Heart left ventricle (tissue), 16 donors: ENCODE data around the gene PDE9A. TPM values are rescaled to one million over a fixed set of nuclear protein-coding genes. Genes with fewer than 3 reads are reported as not detected.
A peak's percentile ranks its signal among the peaks of the same experiment; 100 is the strongest.

ENCODE experiments used
- ATAC-seq, 4 donors: fragments of 200-7000 bp; cut with Tn5 transposase; one replicate each; pipeline ENCODE4 v1.9.1; 2020 to 2022; ENCODE audit warnings: moderate library complexity in 4 of 4, mild to moderate bottlenecking in 3 of 4, moderate number of reproducible peaks in 1 of 4
- DNase-seq, 5 donors: peaks; one replicate each; pipeline ENCODE4 v3.0.0-alpha.2; 2020
- H3K27ac ChIP-seq, 12 donors: fragments of 200-600 bp; sonication (generic) in 4 of 12; one replicate each; pipeline versions ENCODE4 v1.5.0 to v1.8.0; 2016 to 2022; ENCODE audit warnings: mild to moderate bottlenecking in 2 of 12
- H3K27me3 ChIP-seq, 9 donors: fragments of 200-600 bp; sonication (generic) in 2 of 9; one replicate each; pipeline versions ENCODE4 v1.5.1 to v1.8.0; 2016 to 2022; ENCODE audit warnings: mild to moderate bottlenecking in 3 of 9
- H3K36me3 ChIP-seq, 9 donors: fragments of 200-600 bp; sonication (generic) in 2 of 9; one replicate each; pipeline versions ENCODE4 v1.5.0 to v1.8.0; 2018 to 2022; ENCODE audit warnings: mild to moderate bottlenecking in 2 of 9
- H3K4me1 ChIP-seq, 12 donors: fragments of 200-600 bp; sonication (generic) in 4 of 12; one replicate each; pipeline versions ENCODE4 v1.5.0 to v1.8.0; 2016 to 2022; ENCODE audit warnings: mild to moderate bottlenecking in 3 of 12
- H3K4me3 ChIP-seq, 12 donors: fragments of 200-600 bp; sonication (generic) in 4 of 12; one replicate each; pipeline versions ENCODE4 v1.5.0 to v1.8.0; 2017 to 2022; ENCODE audit warnings: mild to moderate bottlenecking in 9 of 12, moderate library complexity in 4 of 12
- H3K9me3 ChIP-seq, 12 donors: fragments of 200-600 bp; sonication (generic) in 4 of 12; one replicate each; pipeline versions ENCODE4 v1.5.0 to v1.8.0; 2016 to 2022; ENCODE audit warnings: mild to moderate bottlenecking in 1 of 12
- CTCF ChIP-seq, 12 donors: fragments of 200-600 bp; sonication (generic) in 4 of 12; IDR thresholded peaks; one replicate each; pipeline versions ENCODE4 v1.5.0 to v1.8.0; 2018 to 2022; ENCODE audit warnings: antibody characterized with exemption in 12 of 12, mild to moderate bottlenecking in 5 of 12
- POLR2A ChIP-seq, 2 donors: fragments of 450-650 bp; IDR thresholded peaks; one replicate each; pipeline ENCODE4 v1.6.1; 2017; ENCODE audit warnings: antibody characterized with exemption in 2 of 2, mild to moderate bottlenecking in 2 of 2, moderate library complexity in 2 of 2
- WGBS, 4 donors: extraction: QIAGEN DNeasy Blood & Tissue Kit in 2 of 4; methylation state at CpG; one replicate each; pipeline versions ENCODE4 v1.1.5 to v1.1.7; 2013 to 2018; 5-methylcytosine and 5-hydroxymethylcytosine counted together
- intact Hi-C, 10 donors: fragments of 100-400 bp; cut with DNase I; formaldehyde crosslinking; loops; one replicate each; pipeline versions ENCODE4 v1.11.1 to v1.14.2; 2022
- polyA plus RNA-seq, 2 donors: library from polyadenylated mRNA; stranded (reverse); fragments of 200-250 nt; gene quantifications; one replicate each; pipeline ENCODE4 v1.2.3, GENCODE V29; 2013
- total RNA-seq, 9 donors: library from RNA; depleted of rRNA in 2 of 9; stranded (reverse); fragments of >200 nt in 2 of 9; fragmentation: NEBNext Ultra II Directional in 3 of 9; extraction: Animal tissue kit (Norgen Biotek cat#: 25700) in 3 of 9; gene quantifications; one replicate each; pipeline versions ENCODE4 v1.1.0 to v1.2.4, GENCODE V29; 2016 to 2023
- donor health status: ischemic (EF 13 %, LVEDD 7.1; RV severe dilation, severe dysfunction).
- donor health status: healthy with polysubstance abuse.
- donor health status: DM: no; HTN: yes; CAD: no.
- donor health status: DM: no; HTN: no; CAD: no.
- donor health status: ischemic (EF 25% LVEDD 6.9; RV normal size, moderate dysfunction).
- donor health status: ischemic (EF 25% LVEDD 5.7; RV mildly dilated, moderate dysfunction).
- donor health status: healthy.
- donor health status: DM: yes; HTN: yes; CAD: no.
- donor health status: ischemic (EF 35%, LVEDD 5.7; RV mildly dilated, moderate dysfunction).
- donor health status: nonischemic (EF 11% LVEDD 7.7; RV severe dilation, severe dysfunction).
- donor health status: DM: yes; HTN: yes; CAD: no.
- donor health status: PGD.
- donor health status: ischemic (EF 29% LVEDD 5.4; RV normal size, mild dysfunction).
- donor health status: nonischemic (EF 23%, LVEDD 6.1; RV moderate dilation, normal function).

Gene PDE9A
- total and polyA plus RNA-seq, 11 donors, result 1.5 to 4.0 (median 3.1) TPM

- DNase-seq (peak; percentile 74 to 80 (median 79)), ATAC-seq (peak; percentile 86 to 96 (median 88))
- WGBS, 4 donors, result 29 to 36% (median 32%) methylated on average over 14 of the region's 14 CpGs
- H3K9me3 ChIP-seq, result no peaks in the 10 kb centered on the region
- peak overlapping the region in 9 of 12 donors; percentile 44 to 79 (median 60) for H3K27ac ChIP-seq
- H3K36me3 ChIP-seq, result no peaks in the 10 kb centered on the region
- H3K27me3 ChIP-seq, result no peaks in the 10 kb centered on the region
- intact Hi-C loops, result loop anchor here in 1 of 10 donors (10.0 kb wide), 1 partner anchor 70 kb away; no protein-coding TSS in a partner anchor
- peaks cover 0 to 34% (median 20%) of the 10 kb centered on the region in 12 donors for H3K4me1 ChIP-seq
- TF ChIP-seq CTCF (IDR thresholded peaks at IDR 0.05) (no peak), POLR2A (IDR thresholded peaks at IDR 0.05) (no peak)
- H3K4me3 ChIP-seq, result peak overlapping the region in 7 of 12 donors; percentile 1 to 37 (median 31)
Observed at GRCh38 chr21:42674351-42674940, 21.0 kb downstream of the PDE9A start.

GRCh38 chr21:42675403-42675802 lies 22.0 kb downstream of the PDE9A start:
- 81 to 91% (median 86%) methylated on average over 15 of the region's 15 CpGs for whole genome bisulfite sequencing, 4 donors
- intact Hi-C loops, result loop anchor here in 1 of 10 donors (10.0 kb wide), 1 partner anchor 69 kb away; no protein-coding TSS in a partner anchor
- ATAC-seq, result no peak
- TF ChIP-seq CTCF (IDR thresholded peaks at IDR 0.05) (no peak), POLR2A (IDR thresholded peaks at IDR 0.05) (no peak)
- H3K27me3 ChIP-seq, result peaks cover 0 to 6% (median 0%) of the 10 kb centered on the region in 9 donors
- peaks cover 0 to 34% (median 20%) of the 10 kb centered on the region in 12 donors for H3K4me1 ChIP-seq
- H3K9me3 ChIP-seq, result no peaks in the 10 kb centered on the region
- H3K27ac ChIP-seq, result peak overlapping the region in 1 of 12 donors; percentile 79
- DNase-seq, result no peak
- no peaks in the 10 kb centered on the region for H3K36me3 ChIP-seq
- no peak overlapping the region for H3K4me3 ChIP-seq

- DNase-seq, result peak in 1 of 5 donors; percentile 63
- peaks cover 0 to 7% (median 0%) of the 10 kb centered on the region in 9 donors for H3K27me3 ChIP-seq
Observed at GRCh38 chr21:42676808-42677207, 23.4 kb downstream of the PDE9A start.

More at GRCh38 chr21:42676808-42677207, 23.4 kb downstream of the PDE9A start:
- no peak for TF ChIP-seq CTCF (IDR thresholded peaks at IDR 0.05)
- no peak for TF ChIP-seq POLR2A (IDR thresholded peaks at IDR 0.05)
- Histone ChIP-seq H3K27ac (no peak overlapping the region), H3K9me3 (no peaks in the 10 kb centered on the region), H3K4me1 (peaks cover 0 to 34% (median 20%) of the 10 kb centered on the region in 12 donors), H3K4me3 (no peak overlapping the region), H3K36me3 (no peaks in the 10 kb centered on the region)
- no peak for ATAC-seq
- intact Hi-C loops, result loop anchor here in 1 of 10 donors (10.0 kb wide), 1 partner anchor 68 kb away; no protein-coding TSS in a partner anchor
- WGBS, 4 donors, result 86 to 94% (median 91%) methylated on average over 8 of the region's 8 CpGs
